ENCODE measurements around the gene GXYLT1.

Gene GXYLT1

GRCh38 chr12:42135259-42135814 lies 9.3 kb downstream of the GXYLT1 start:
- DNase-seq (ENCODE audit: low read depth): no peak
- no peak for TF ChIP-seq CTCF (IDR thresholded peaks at IDR 0.05; ENCODE audit: low read depth, low read length, missing control alignments)
- no peak overlapping the region for H3K4me3 ChIP-seq (ENCODE audit: low read depth, low read length)
- in situ Hi-C loops (cut with HindIII; ENCODE audit: low sequenced_read_pairs): loop anchor here (5.0 to 25.0 kb wide), 2 partner anchors 192 to 1152 kb away; partner anchors contain the start of genes PPHLN1 and ZCRB1

GRCh38 chr12:42130672-42131402 lies 13.8 kb downstream of the GXYLT1 start:
- H3K4me3 ChIP-seq (ENCODE audit: low read depth, low read length): peak overlapping the region; percentile 14
- no peak for TF ChIP-seq CTCF (IDR thresholded peaks at IDR 0.05; ENCODE audit: low read depth, low read length, missing control alignments)
- DNase-seq (ENCODE audit: low read depth): no peak
- in situ Hi-C loops (cut with HindIII; ENCODE audit: low sequenced_read_pairs): loop anchor here (25.0 kb wide), 1 partner anchor 1156 kb away; no protein-coding TSS in a partner anchor

GRCh38 chr12:42129595-42130204 lies 15.0 kb downstream of the GXYLT1 start:
- H3K4me3 ChIP-seq (ENCODE audit: low read depth, low read length): no peak overlapping the region
- in situ Hi-C loops (cut with HindIII; ENCODE audit: low sequenced_read_pairs): loop anchor here (25.0 kb wide), 1 partner anchor 1158 kb away; no protein-coding TSS in a partner anchor
- peak; percentile 81 for TF ChIP-seq CTCF (IDR thresholded peaks at IDR 0.05; ENCODE audit: low read depth, low read length, missing control alignments)
- peak; percentile 81 for DNase-seq (ENCODE audit: low read depth)

GRCh38 chr12:42128888-42129287 lies 15.8 kb downstream of the GXYLT1 start:
- DNase-seq (ENCODE audit: low read depth): no peak
- TF ChIP-seq CTCF (IDR thresholded peaks at IDR 0.05; ENCODE audit: low read depth, low read length, missing control alignments): no peak
- in situ Hi-C loops (cut with HindIII; ENCODE audit: low sequenced_read_pairs): loop anchor here (25.0 kb wide), 1 partner anchor 1158 kb away; no protein-coding TSS in a partner anchor
- no peak overlapping the region for H3K4me3 ChIP-seq (ENCODE audit: low read depth, low read length)

- no peak for DNase-seq (ENCODE audit: low read depth)
- no peak overlapping the region for H3K4me3 ChIP-seq (ENCODE audit: low read depth, low read length)
- no peak for TF ChIP-seq CTCF (IDR thresholded peaks at IDR 0.05; ENCODE audit: low read depth, low read length, missing control alignments)
- in situ Hi-C loops (cut with HindIII; ENCODE audit: low sequenced_read_pairs): loop anchor here (25.0 kb wide), 1 partner anchor 1159 kb away; no protein-coding TSS in a partner anchor
Observed at GRCh38 chr12:42128327-42128726, 16.3 kb downstream of the GXYLT1 start.

- DNase-seq (ENCODE audit: low read depth): no peak
- H3K4me3 ChIP-seq (ENCODE audit: low read depth, low read length): no peak overlapping the region
- in situ Hi-C loops (cut with HindIII; ENCODE audit: low sequenced_read_pairs): loop anchor here (25.0 kb wide), 1 partner anchor 1160 kb away; no protein-coding TSS in a partner anchor
- no peak for TF ChIP-seq CTCF (IDR thresholded peaks at IDR 0.05; ENCODE audit: low read depth, low read length, missing control alignments)
Observed at GRCh38 chr12:42126963-42127362, 17.7 kb downstream of the GXYLT1 start.

All from astrocyte of the cerebellum (primary cell).